Effector CD4-positive, alpha-beta T cell (primary cell): ENCODE results near the gene BAIAP3.

Experiments used
- DNase-seq: peaks from one replicate; pipeline ENCODE4 v3.0.0-alpha.2; 2020

BAIAP3 gene

GRCh38 chr16:1349351-1349750, 15.9 kb downstream of the BAIAP3 start:
- no peak for DNase-seq

- DNase-seq = no peak
Observed at GRCh38 chr16:1349951-1350350, 16.5 kb downstream of the BAIAP3 start.

DNA sequence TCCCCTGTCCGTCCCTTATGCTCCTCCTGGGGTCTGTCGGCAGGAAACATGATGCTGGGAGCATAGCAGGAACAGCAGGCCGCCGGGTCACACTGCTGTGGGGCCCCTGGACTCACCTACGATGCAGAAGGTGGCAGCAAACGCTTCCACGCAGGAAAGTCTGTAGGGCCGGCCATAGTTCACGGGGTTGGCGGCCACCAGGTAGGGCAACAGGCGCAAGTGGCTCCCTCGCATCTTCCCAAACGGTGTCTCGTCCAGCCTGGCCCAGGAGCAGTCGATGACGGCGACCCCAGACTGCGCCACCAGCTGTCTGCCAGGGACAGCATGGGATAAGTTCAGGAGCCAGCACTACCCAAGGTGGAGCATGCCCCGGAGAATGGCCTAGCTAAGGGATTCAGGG, 17.2 kb downstream of the BAIAP3 start:
- DNase-seq = no peak

DNA sequence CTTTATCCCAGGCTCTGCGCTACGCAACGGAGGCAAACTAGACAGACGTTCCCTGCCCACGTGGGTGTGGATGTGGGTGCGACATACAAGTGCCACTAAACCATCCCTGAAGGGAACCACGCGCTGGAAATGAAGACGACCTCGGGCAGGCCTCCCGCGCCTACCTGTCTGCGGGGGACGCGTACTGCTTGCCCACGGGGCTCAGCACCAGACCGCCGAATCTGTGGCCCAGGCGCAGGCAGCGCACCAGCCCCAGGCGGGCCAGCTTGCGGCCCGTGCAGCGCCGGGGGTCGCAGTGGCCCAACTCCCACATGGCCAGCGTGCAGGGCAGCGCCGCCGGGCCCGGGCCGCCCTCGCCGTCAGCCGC, 17.8 kb downstream of the BAIAP3 start:
- no peak for DNase-seq

DNA sequence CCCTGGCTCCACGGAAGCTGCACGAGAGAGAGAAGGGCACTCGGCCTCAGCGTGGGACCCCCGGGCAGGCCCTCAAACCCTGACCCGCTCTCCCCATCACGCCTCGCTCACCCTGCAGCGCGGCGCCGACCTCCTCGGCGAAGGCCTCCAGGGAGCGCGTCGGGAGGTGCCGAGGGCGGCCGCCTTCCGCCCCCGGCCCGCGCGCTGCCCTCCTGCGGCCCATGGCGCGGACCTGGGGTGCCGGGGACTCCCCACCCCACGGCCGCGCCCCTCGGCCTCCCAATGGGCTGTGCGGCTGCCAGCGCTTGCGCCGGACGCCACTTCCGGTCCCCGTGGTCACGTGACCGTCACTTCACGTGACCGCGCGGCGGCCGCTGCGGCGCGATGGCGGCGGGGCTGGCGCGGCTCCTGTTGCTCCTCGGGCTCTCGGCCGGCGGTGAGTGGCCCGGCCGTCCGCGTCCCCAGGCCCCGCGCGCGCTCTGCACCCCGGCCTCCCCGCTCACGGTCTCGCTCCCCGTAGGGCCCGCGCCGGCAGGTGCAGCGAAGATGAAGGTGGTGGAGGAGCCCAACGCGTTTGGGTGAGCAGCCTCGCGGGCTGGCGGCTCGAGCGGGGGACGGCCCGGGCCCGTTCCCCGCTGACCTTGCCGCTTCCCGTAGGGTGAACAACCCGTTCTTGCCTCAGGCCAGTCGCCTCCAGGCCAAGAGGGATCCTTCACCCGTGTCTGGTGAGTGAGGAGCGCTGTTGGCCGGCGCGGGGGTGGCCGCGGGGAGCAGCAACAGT, 18.3 kb downstream of the BAIAP3 start, which contains the start of the genes GNPTG and TSR3:
Gene GNPTG (plus strand): TSS at position 350 of the 781 bp plus-strand sequence. CDS start 35 bp downstream, at position 385.
Gene TSR3 (minus strand): TSS at position 297 of the 781 bp plus-strand sequence. CDS start 74 bp downstream, at position 223.
- DNase-seq = peak; percentile 81

DNA sequence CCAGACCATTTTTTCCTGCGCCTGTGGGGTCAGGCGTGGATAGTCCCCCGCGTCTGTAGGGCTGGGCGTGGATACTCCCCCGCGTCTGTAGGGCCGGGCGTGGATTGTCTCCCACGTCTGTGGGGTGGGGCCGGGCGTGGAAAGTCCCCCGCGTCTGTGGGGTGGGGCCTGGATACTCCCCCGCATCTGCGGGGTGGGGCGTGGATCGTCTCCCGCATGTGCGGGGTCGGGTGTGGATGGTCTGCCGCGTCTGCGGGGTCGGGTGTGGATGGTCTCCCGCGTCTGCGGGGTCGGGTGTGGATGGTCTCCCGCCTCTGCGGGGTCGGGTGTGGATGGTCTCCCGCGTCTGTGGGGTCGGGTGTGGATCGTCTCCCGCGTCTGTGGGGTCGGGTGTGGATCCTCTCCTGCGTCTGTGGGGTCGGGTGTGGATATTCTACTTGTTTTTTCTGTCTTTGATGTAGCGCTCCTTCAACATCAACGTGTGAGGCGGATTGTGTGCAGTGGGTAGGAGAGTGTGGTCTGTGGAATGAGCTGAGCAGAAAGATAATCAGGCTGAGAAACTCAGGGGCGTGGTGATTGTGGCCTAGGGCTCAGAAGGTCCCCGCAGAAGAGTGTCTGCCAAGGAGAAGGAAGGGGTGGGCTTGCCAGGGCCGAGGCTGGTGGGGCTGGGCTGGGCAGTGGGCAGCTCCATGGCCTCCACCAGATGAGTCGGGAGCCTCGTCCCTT, 21.5 kb downstream of the BAIAP3 start:
- DNase-seq = no peak

- DNase-seq = no peak
Observed at GRCh38 chr16:1355591-1355990, 22.1 kb downstream of the BAIAP3 start.

- no peak for DNase-seq
Observed at GRCh38 chr16:1356061-1356900, 22.8 kb downstream of the BAIAP3 start.

- no peak for DNase-seq
Observed at GRCh38 chr16:1357906-1358566, 24.6 kb downstream of the BAIAP3 start.

GRCh38 chr16:1361685-1362360, 28.4 kb downstream of the BAIAP3 start:
- DNase-seq = no peak

DNA sequence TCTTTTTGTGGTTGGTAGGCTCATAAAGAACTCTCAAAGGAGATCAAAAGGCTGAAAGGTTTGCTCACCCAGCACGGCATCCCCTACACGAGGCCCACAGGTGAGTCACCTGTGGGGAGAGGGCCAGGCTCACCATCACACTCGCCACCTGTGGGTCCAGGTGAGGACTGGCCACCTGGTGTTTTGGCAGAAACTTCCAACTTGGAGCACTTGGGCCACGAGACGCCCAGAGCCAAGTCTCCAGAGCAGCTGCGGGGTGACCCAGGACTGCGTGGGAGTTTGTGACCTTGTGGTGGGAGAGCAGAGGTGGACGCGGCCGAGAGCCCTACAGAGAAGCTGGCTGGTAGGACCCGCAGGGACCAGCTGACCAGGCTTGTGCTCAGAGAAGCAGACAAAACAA, 29.4 kb downstream of the BAIAP3 start:
- no peak for DNase-seq

GRCh38 chr16:1363501-1364041, 30.1 kb downstream of the BAIAP3 start:
- DNase-seq = peak; percentile 57

DNA sequence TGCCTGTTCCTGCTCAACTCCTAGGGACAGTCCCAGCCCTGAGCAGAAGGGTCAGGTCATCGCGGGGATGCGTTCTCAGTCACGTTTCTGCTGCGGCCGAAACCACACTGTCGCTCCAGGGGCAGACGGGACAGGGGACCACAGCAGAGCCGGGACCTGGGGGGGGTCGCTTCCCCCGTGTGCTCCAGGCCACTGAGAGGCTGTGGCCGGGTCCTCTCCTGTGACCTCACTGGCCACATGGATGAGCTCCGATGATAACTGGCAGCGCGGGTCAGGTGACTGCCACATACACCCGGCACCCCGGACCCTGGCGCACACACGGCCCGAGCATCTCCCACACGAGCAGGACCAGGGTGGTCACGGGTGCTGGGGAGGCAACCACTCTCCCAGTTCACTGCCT, 31.1 kb downstream of the BAIAP3 start:
- no peak for DNase-seq

GRCh38 chr16:1366060-1366711, 32.7 kb downstream of the BAIAP3 start:
- DNase-seq = no peak

GRCh38 chr16:1366712-1367299, 33.4 kb downstream of the BAIAP3 start:
- DNase-seq = no peak

DNA sequence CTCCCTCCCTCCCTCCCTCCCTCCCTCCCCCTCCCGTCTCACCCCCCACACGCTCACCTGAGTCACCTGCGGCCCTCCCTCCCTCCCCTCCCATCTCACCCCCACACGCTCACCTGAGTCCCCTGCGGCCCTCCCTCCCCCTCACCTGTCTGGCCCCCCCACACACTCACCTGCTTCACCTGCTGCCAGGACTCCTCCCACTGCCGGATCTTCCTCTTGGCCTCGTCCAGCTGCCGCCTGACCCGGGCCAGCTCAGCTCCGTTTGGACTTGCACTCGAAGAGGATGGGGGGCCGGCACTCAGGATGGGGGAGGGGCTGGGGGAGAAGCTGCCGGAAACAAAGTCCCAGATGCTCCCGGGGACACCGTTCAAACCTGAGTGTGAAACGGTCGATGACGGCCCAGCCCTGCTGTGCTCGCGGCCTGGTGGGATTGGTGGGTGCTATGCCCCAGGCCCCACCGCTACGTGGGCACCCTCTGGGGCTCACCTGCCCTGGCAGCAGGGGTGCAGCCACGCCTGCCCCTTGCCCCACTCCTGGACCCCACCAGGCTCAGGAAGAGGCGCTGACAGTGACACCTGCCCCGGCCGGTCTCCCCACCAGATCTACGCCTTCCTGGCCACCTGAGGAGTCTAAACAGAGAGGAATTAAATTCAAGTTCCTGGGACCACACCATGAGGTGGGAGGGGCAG, 34.2 kb downstream of the BAIAP3 start:
- DNase-seq = no peak

- no peak for DNase-seq
Observed at GRCh38 chr16:1371054-1371978, 37.9 kb downstream of the BAIAP3 start.

DNA sequence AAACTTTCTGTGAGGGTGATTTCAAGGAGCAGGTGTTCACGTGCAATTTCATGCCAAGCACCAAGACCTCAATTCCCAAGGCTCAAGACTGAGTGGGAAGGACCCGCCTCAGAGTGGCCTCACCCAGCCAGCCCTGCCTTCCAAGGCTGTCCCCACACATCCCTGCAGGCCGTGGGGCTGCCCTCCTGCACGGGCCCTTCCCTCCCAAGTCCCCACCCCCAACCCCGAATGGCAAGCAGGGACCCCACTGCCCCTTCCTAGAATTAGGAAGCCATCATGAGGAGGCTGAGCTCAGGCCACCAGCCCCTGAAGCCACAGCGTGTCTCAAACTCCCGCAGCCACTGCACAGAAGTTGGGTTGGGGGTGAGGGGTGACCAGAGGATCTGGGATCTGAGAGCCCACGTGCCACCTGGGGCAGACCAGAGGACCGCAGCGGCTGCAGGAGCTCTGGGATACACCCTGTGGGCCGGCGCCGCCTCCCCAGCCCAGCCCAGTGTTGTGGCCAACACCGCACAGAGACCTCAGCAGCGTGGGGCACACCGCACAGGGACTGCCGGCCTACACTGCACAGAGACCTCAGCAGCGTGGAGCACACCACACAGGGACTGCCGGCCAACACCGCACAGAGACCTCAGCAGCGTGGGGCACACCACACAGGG, 39.0 kb downstream of the BAIAP3 start:
- no peak for DNase-seq
